ENCODE results near the gene COX17. TPM values are rescaled to one million over a fixed set of nuclear protein-coding genes. Genes with fewer than 3 reads are reported as not detected.

Gene COX17
- total RNA-seq, 1 experiment from 2014 or later = 51.6 TPM

DNA sequence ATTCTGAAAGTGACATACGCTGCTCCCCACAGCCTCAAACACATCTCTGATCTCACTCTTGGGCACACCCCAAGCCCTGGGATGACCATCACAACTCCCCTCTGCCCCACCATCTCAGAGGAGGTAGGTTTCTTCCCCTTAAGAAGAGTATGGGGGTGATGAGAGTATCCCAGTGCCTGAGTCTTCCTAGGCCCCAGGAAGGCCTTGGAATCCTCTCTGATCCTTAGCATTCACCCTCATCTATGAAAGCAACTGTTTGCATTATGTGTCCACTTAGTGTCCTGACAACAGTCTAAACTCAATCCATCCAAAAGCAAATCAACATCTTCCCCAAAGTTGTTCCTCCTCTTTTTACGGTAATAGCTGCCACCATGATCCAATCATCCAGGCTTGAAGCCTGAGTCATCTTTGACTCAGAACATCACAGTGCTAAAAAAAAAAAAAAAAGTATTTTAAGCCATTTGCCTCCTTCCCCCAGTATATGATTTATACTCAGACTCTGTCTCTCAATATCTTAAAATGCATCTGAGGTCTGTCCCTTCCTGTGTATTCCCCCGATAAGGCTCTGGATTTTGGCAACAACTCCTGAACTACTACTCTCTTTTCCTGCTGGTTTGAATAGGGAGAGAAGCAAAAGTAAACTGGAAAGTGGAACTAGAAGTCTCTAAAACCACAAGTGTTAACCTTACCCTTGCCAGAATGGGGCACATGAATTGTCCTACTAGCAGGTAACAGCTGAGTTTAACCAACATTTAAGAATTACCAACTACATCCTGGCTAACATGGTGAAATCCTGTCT is 39.3 kb downstream of the COX17 start:
- no peaks in the 10 kb centered on the region for H3K9me2 ChIP-seq (ENCODE audit: insufficient read depth)
- ATAC-seq (0 out of 2 replicates have a peak, but pooled peaks have one; percentile 9), DNase-seq (ENCODE audit: low read depth, low spot score) (no peak)
- no peak overlapping the region for H3K27ac ChIP-seq (ENCODE audit: low read depth, low read length)
- BruUV-seq (replicated peaks) = no TSS peak
- no peaks in the 10 kb centered on the region for H3K9me3 ChIP-seq (ENCODE audit: control insufficient read depth in 1 of 2, insufficient read depth in 1 of 2, low read depth in 1 of 2, low read length in 2 of 2)
- peak overlapping the region; percentile 79 for H2AFZ ChIP-seq (ENCODE audit: low read depth, low read length, poor library complexity, severe bottlenecking)
- H3K27me3 ChIP-seq (ENCODE audit: insufficient read depth, low read length) = no peaks in the 10 kb centered on the region
- H3K4me2 ChIP-seq (ENCODE audit: low read length) = peak overlapping the region; percentile 41
- peaks cover 0 to 31% of the 10 kb centered on the region in 2 experiments; a peak in 2 of 4 replicates for H3K4me1 ChIP-seq (ENCODE audit: control insufficient read depth in 1 of 2, insufficient read depth in 2 of 2, low read length in 2 of 2)
- TF ChIP-seq FOSL1 (IDR thresholded peaks at IDR 0.05; ENCODE audit: low read depth) (peak; percentile 50; the same call in 1 of the 2 replicates), JUND (IDR thresholded peaks at IDR 0.05) (peak; percentile 30; the same call in 1 of the 2 replicates)
- TF ChIP-seq, protein P1, sequence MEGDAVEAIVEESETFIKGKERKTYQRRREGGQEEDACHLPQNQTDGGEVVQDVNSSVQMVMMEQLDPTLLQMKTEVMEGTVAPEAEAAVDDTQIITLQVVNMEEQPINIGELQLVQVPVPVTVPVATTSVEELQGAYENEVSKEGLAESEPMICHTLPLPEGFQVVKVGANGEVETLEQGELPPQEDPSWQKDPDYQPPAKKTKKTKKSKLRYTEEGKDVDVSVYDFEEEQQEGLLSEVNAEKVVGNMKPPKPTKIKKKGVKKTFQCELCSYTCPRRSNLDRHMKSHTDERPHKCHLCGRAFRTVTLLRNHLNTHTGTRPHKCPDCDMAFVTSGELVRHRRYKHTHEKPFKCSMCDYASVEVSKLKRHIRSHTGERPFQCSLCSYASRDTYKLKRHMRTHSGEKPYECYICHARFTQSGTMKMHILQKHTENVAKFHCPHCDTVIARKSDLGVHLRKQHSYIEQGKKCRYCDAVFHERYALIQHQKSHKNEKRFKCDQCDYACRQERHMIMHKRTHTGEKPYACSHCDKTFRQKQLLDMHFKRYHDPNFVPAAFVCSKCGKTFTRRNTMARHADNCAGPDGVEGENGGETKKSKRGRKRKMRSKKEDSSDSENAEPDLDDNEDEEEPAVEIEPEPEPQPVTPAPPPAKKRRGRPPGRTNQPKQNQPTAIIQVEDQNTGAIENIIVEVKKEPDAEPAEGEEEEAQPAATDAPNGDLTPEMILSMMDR (IDR thresholded peaks at IDR 0.05 in 2 of 3, conservative IDR thresholded peaks at IDR 0.05 in 1 of 3; ENCODE audit: borderline replicate concordance in 1 of 3, insufficient read depth in 1 of 3, low read depth in 2 of 3, low read length in 2 of 3) = no peak
- no peak overlapping the region for H3K4me3 ChIP-seq (replicated peaks in 1 of 2; ENCODE audit: low read depth in 1 of 2, low read length in 2 of 2)
- H3K79me2 ChIP-seq (ENCODE audit: insufficient read depth, low read length) = no peaks in the 10 kb centered on the region
- no peak overlapping the region for H3K9ac ChIP-seq (ENCODE audit: low read length)
- no peaks in the 10 kb centered on the region for H4K20me1 ChIP-seq (ENCODE audit: insufficient read depth)
- RAD21 ChIA-PET (ENCODE audit: low non-redundant PET in 1 of 2, low total read pairs in 2 of 2, uncharacterized antibody in 2 of 2, unreplicated experiment in 2 of 2) = no interaction called here
- H3K36me3 ChIP-seq (ENCODE audit: control insufficient read depth in 1 of 2, insufficient read depth in 2 of 2, low read length in 2 of 2) = no peaks in the 10 kb centered on the region
- CTCF ChIA-PET = no interaction called here
- POLR2A ChIA-PET = no interaction called here
- intact Hi-C loops (cut with micrococcal nuclease) = no loop called here

- ChIA-PET RAD21 (ENCODE audit: low non-redundant PET in 1 of 2, low total read pairs in 2 of 2, uncharacterized antibody in 2 of 2, unreplicated experiment in 2 of 2) (no interaction called here), CTCF (no interaction called here), POLR2A (interaction anchor here (1.2 kb wide), 1 partner anchor 36 kb away, joined by 4 read pairs; no protein-coding TSS in a partner anchor)
- Histone ChIP-seq H3K36me3 (ENCODE audit: control insufficient read depth in 1 of 2, insufficient read depth in 2 of 2, low read length in 2 of 2) (no peaks in the 10 kb centered on the region), H3K4me3 (replicated peaks in 1 of 2; ENCODE audit: low read depth in 1 of 2, low read length in 2 of 2) (no peak overlapping the region), H2AFZ (ENCODE audit: low read depth, low read length, poor library complexity, severe bottlenecking) (no peak overlapping the region), H3K4me2 (ENCODE audit: low read length) (no peak overlapping the region), H3K79me2 (ENCODE audit: insufficient read depth, low read length) (no peaks in the 10 kb centered on the region), H3K9ac (ENCODE audit: low read length) (no peak overlapping the region), H3K27ac (ENCODE audit: low read depth, low read length) (no peak overlapping the region), H3K4me1 (ENCODE audit: control insufficient read depth in 1 of 2, insufficient read depth in 2 of 2, low read length in 2 of 2) (peaks cover 0 to 22% of the 10 kb centered on the region in 2 experiments; a peak in 2 of 4 replicates), H3K27me3 (ENCODE audit: insufficient read depth, low read length) (no peaks in the 10 kb centered on the region), H3K9me3 (ENCODE audit: control insufficient read depth in 1 of 2, insufficient read depth in 1 of 2, low read depth in 1 of 2, low read length in 2 of 2) (no peaks in the 10 kb centered on the region), H3K9me2 (ENCODE audit: insufficient read depth) (no peaks in the 10 kb centered on the region), H4K20me1 (ENCODE audit: insufficient read depth) (no peaks in the 10 kb centered on the region)
- intact Hi-C loops (cut with micrococcal nuclease) = no loop called here
- no TSS peak for BruUV-seq (replicated peaks)
- ATAC-seq = no peak
- no peak for DNase-seq (ENCODE audit: low read depth, low spot score)
- TF ChIP-seq EGR1 (IDR thresholded peaks at IDR 0.05; ENCODE audit: low read depth) (no peak), CEBPB (IDR thresholded peaks at IDR 0.05; ENCODE audit: low read depth) (no peak), TCF7L2 (IDR thresholded peaks at IDR 0.05; ENCODE audit: borderline replicate concordance, extremely low read depth, insufficient read depth, insufficient read length) (no peak), EZH2phosphoT487 (IDR thresholded peaks at IDR 0.05; ENCODE audit: borderline replicate concordance) (no peak), EZH2 (IDR thresholded peaks at IDR 0.05) (no peak), POLR2A (IDR thresholded peaks at IDR 0.05; ENCODE audit: borderline replicate concordance, extremely low read depth, insufficient read depth, insufficient read length) (no peak), FOSL1 (IDR thresholded peaks at IDR 0.05; ENCODE audit: low read depth) (no peak), POLR2AphosphoS5 (IDR thresholded peaks at IDR 0.05; ENCODE audit: low read depth, low read length) (no peak), ZBTB33 (IDR thresholded peaks at IDR 0.05; ENCODE audit: extremely low read depth, insufficient replicate concordance, low read length) (no peak), ZFX (IDR thresholded peaks at IDR 0.05) (no peak), CBX3 (IDR thresholded peaks at IDR 0.05; ENCODE audit: low read depth) (no peak)
- TF ChIP-seq, protein P2, sequence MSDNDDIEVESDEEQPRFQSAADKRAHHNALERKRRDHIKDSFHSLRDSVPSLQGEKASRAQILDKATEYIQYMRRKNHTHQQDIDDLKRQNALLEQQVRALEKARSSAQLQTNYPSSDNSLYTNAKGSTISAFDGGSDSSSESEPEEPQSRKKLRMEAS (IDR thresholded peaks at IDR 0.05) = no peak
Observed at GRCh38 chr3:119636891-119637611, 40.2 kb downstream of the COX17 start.
